ENCODE results near the gene ARHGEF9. TPM values are rescaled to one million over a fixed set of nuclear protein-coding genes. Genes with fewer than 3 reads are reported as not detected.
A peak's percentile ranks its signal among the peaks of the same experiment; 100 is the strongest.

The ARHGEF9 gene
- total RNA-seq, 1 experiment from 2014 or later: 16.7 TPM

DNA sequence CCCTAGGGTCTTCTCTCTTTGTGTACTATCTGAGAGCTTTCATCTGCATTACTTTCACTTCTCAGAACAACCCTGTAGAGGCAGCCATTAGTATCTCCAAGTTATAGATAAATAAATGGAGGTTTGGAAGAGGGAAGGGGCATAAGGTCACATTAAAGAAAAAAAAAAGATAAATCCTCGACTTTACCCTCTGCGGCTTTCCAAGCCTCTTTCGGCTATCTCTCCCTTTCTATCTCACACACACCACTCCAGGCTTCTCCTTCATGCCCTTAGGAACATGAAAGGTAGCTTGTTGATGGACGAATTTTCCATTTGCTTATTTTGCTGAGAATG is 660 bp upstream of the ARHGEF9 start:
- in situ Hi-C loops (cut with HindIII; ENCODE audit: low pct_unique_long_range_greater_than_20kb, low sequenced_read_pairs) (no loop called here), intact Hi-C loops (cut with micrococcal nuclease; ENCODE audit: unreplicated experiment) (no loop called here)
- TF ChIP-seq SIN3A (IDR thresholded peaks at IDR 0.05; ENCODE audit: borderline replicate concordance, insufficient read depth, low read depth, low read length) (no peak), POLR2AphosphoS5 (IDR thresholded peaks at IDR 0.05; ENCODE audit: low read depth, low read length) (no peak), TCF7L2 (IDR thresholded peaks at IDR 0.05; ENCODE audit: low read depth, low read length) (no peak)
- TF ChIP-seq, protein P1, sequence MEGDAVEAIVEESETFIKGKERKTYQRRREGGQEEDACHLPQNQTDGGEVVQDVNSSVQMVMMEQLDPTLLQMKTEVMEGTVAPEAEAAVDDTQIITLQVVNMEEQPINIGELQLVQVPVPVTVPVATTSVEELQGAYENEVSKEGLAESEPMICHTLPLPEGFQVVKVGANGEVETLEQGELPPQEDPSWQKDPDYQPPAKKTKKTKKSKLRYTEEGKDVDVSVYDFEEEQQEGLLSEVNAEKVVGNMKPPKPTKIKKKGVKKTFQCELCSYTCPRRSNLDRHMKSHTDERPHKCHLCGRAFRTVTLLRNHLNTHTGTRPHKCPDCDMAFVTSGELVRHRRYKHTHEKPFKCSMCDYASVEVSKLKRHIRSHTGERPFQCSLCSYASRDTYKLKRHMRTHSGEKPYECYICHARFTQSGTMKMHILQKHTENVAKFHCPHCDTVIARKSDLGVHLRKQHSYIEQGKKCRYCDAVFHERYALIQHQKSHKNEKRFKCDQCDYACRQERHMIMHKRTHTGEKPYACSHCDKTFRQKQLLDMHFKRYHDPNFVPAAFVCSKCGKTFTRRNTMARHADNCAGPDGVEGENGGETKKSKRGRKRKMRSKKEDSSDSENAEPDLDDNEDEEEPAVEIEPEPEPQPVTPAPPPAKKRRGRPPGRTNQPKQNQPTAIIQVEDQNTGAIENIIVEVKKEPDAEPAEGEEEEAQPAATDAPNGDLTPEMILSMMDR (IDR thresholded peaks at IDR 0.05): no peak
- TF ChIP-seq, protein P2, sequence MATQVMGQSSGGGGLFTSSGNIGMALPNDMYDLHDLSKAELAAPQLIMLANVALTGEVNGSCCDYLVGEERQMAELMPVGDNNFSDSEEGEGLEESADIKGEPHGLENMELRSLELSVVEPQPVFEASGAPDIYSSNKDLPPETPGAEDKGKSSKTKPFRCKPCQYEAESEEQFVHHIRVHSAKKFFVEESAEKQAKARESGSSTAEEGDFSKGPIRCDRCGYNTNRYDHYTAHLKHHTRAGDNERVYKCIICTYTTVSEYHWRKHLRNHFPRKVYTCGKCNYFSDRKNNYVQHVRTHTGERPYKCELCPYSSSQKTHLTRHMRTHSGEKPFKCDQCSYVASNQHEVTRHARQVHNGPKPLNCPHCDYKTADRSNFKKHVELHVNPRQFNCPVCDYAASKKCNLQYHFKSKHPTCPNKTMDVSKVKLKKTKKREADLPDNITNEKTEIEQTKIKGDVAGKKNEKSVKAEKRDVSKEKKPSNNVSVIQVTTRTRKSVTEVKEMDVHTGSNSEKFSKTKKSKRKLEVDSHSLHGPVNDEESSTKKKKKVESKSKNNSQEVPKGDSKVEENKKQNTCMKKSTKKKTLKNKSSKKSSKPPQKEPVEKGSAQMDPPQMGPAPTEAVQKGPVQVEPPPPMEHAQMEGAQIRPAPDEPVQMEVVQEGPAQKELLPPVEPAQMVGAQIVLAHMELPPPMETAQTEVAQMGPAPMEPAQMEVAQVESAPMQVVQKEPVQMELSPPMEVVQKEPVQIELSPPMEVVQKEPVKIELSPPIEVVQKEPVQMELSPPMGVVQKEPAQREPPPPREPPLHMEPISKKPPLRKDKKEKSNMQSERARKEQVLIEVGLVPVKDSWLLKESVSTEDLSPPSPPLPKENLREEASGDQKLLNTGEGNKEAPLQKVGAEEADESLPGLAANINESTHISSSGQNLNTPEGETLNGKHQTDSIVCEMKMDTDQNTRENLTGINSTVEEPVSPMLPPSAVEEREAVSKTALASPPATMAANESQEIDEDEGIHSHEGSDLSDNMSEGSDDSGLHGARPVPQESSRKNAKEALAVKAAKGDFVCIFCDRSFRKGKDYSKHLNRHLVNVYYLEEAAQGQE (IDR thresholded peaks at IDR 0.05; ENCODE audit: insufficient read depth in 1 of 2, low read depth in 2 of 2, low read length in 1 of 2): no peak
- H3K36me3 ChIP-seq (ENCODE audit: control insufficient read depth, insufficient read depth, low read length): no peaks in the 10 kb centered on the region
- H3K27ac ChIP-seq (ENCODE audit: low read length): no peak overlapping the region
- no peak for ATAC-seq
- no peaks in the 10 kb centered on the region for H3K9me3 ChIP-seq (ENCODE audit: control insufficient read depth, insufficient read depth, low read depth, low read length)
- no peaks in the 10 kb centered on the region for H3K27me3 ChIP-seq (ENCODE audit: control insufficient read depth, insufficient read depth, low read length)
- DNase-seq (ENCODE audit: low read depth, low spot score): no peak
- peak overlapping the region; percentile 22 to 35; a peak in 3 of 4 replicates for H3K4me3 ChIP-seq (ENCODE audit: low read depth in 2 of 2, low read length in 2 of 2)
- POLR2A ChIA-PET: no interaction called here
- H3K4me1 ChIP-seq (ENCODE audit: control insufficient read depth, insufficient read depth, low read length): no peaks in the 10 kb centered on the region
- CTCF ChIA-PET: no interaction called here
- BruUV-seq (replicated peaks): no TSS peak

DNA sequence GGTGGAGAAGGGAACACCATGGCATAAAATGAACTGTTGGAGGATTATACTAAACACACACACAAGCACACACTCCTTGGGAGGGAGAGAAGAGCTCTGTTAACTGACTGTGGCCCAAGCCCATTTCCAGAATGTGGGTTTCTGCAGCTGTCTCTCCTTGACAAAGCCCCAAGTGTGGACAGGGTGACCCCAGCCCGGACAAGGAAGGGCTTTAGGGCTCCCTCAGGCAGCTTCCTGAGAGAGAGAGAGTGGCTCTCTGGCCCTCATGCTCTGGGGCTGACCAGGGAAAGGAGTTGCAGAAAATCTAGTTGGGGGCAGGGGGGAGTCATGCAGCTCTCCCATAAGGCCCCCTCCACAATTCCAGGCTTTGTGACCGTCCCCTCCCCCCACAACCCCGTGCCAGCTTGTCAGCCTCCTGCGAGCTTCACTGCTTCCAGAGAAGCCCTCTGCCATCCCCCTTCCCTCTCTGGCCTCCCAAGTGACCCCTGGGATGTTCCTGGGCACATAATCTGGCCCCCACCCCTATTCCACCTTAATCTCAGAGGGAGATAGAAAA is 590 bp downstream of the ARHGEF9 start:
- ChIA-PET CTCF (no interaction called here), POLR2A (no interaction called here)
- Histone ChIP-seq H3K4me3 (ENCODE audit: low read depth in 2 of 2, low read length in 2 of 2) (no peak overlapping the region), H3K4me1 (ENCODE audit: control insufficient read depth, insufficient read depth, low read length) (no peaks in the 10 kb centered on the region), H3K27ac (ENCODE audit: low read length) (no peak overlapping the region), H3K9me3 (ENCODE audit: control insufficient read depth, insufficient read depth, low read depth, low read length) (no peaks in the 10 kb centered on the region), H3K36me3 (ENCODE audit: control insufficient read depth, insufficient read depth, low read length) (no peaks in the 10 kb centered on the region), H3K27me3 (ENCODE audit: control insufficient read depth, insufficient read depth, low read length) (no peaks in the 10 kb centered on the region)
- ATAC-seq: no peak
- in situ Hi-C loops (cut with HindIII; ENCODE audit: low pct_unique_long_range_greater_than_20kb, low sequenced_read_pairs): no loop called here
- DNase-seq (ENCODE audit: low read depth, low spot score): no peak
- TF ChIP-seq SIN3A (IDR thresholded peaks at IDR 0.05; ENCODE audit: borderline replicate concordance, insufficient read depth, low read depth, low read length) (no peak), POLR2AphosphoS5 (IDR thresholded peaks at IDR 0.05; ENCODE audit: low read depth, low read length) (no peak), TCF7L2 (IDR thresholded peaks at IDR 0.05; ENCODE audit: low read depth, low read length) (no peak)
- TF ChIP-seq, protein P2 (IDR thresholded peaks at IDR 0.05; ENCODE audit: insufficient read depth in 1 of 2, low read depth in 2 of 2, low read length in 1 of 2): no peak
- TF ChIP-seq, protein P1 (IDR thresholded peaks at IDR 0.05): no peak
- BruUV-seq (replicated peaks): no TSS peak
- intact Hi-C loops (cut with micrococcal nuclease; ENCODE audit: unreplicated experiment): no loop called here
